SK-N-SH treated with all-trans-retinoic acid at 6 μM for 48 hours (cell line): Measurements from ENCODE around the gene SPRR5.

Experiments used
- ESRRG ChIP-seq: fragments of 250-450 bp; sonication (Bioruptor Pico); IDR thresholded peaks from 2 replicates; pipeline ENCODE4 v1.6.1; 2021; ENCODE audit warnings: mild to moderate bottlenecking
- RARB ChIP-seq: fragments of 250-450 bp; sonication (Bioruptor Pico); IDR thresholded peaks from 2 replicates; pipeline ENCODE4 v1.8.0; 2021; ENCODE audit warnings: mild to moderate bottlenecking, moderate library complexity
- TCF4 ChIP-seq: fragments of 250-450 bp; sonication (Bioruptor Pico); IDR thresholded peaks from 2 replicates; pipeline ENCODE4 v1.8.0; 2021; ENCODE audit warnings: mild to moderate bottlenecking, moderate library complexity, borderline replicate concordance

DNA sequence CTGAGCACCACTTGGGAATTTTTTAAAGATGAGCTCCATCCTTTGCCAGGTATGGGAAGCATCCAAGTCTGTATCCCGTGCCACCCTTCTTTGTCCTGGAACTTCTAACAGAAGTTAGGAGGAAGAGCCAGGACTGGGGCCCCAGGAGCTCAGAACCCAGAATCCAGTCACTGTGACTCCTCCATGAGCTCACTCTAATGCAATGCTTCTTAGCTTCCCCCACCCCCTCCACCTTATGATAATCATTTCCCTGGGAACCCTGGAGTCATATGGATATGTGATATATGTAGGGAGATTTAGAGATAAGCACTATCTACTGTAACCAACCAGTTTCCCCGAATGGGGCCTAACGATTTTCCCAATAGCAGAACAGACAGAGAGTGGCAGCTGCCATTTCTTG lies 758 bp upstream of the SPRR5 start:
- TF ChIP-seq ESRRG (CRISPR knock-in tag) (no peak), TCF4 (CRISPR knock-in tag) (no peak), RARB (CRISPR knock-in tag) (no peak)
